PC-9 (cell line): ENCODE data around the gene CACNB1.

Experiments used
- EZH2 ChIP-seq: fragments of 200-600 bp; sonication (generic); IDR thresholded peaks from 2 replicates; pipeline ENCODE4 v1.8.0; 2017; ENCODE audit warnings: antibody characterized with exemption, low read depth
- TF ChIP-seq, protein P1 (sequence below): fragments of 200-600 bp; sonication (generic); conservative IDR thresholded peaks from 2 replicates; pipeline ENCODE4 v1.6.1; 2017; ENCODE audit warnings: mixed run types, antibody characterized with exemption, mild to moderate bottlenecking, moderate library complexity

DNA sequence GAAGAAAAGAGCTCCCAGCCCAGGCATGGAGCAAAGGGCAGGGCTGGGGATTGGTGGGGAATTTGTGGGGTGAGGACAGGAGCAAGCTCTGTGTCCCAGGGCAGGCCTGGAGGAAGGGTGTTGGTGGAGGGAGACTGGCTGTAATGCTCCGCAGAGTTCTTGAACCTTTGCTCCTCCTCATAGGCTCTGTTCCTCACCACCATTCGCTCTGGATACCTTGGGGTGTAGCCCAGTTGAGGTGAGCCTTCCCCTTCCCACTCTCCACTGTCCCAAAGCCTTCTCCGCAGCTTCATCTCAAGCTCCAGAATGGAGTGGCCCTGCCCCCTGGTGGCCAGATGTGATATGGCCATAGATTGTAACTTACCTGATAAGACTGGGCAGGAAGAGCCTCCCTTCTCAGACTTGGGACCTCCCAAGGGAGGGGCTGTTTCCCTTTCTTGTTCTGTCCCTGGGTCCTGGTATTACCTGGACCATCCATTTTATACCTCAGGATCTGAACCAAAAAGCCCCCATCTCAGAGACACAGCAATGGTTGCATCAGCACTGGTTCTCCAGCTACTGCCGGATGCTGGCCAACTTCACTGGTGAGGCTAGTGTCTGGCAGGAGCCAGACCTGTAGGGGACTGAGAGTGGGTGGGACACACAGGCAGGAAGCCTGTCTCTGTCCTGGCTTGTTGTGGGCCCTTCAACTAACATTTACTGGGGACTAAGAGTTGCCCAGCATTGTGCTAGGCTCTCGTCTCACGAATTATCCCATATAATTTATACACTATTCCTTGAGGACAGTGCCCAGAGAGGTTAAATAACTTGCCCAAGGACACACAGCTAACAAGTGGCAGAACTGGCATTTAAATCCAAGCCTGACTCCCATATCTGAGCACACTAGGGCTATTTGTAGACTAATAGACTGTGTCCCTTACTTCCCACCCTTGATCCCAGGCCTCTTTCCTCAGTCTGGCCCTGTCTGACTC, 47.4 kb upstream of the CACNB1 start:
- TF ChIP-seq, protein P1, sequence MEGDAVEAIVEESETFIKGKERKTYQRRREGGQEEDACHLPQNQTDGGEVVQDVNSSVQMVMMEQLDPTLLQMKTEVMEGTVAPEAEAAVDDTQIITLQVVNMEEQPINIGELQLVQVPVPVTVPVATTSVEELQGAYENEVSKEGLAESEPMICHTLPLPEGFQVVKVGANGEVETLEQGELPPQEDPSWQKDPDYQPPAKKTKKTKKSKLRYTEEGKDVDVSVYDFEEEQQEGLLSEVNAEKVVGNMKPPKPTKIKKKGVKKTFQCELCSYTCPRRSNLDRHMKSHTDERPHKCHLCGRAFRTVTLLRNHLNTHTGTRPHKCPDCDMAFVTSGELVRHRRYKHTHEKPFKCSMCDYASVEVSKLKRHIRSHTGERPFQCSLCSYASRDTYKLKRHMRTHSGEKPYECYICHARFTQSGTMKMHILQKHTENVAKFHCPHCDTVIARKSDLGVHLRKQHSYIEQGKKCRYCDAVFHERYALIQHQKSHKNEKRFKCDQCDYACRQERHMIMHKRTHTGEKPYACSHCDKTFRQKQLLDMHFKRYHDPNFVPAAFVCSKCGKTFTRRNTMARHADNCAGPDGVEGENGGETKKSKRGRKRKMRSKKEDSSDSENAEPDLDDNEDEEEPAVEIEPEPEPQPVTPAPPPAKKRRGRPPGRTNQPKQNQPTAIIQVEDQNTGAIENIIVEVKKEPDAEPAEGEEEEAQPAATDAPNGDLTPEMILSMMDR = peak; percentile 97
- TF ChIP-seq EZH2 = no peak
